CD1c-positive myeloid dendritic cell (primary cell): ENCODE data around the gene LMF1.

Experiments used
- DNase-seq: peaks from one replicate; pipeline ENCODE4 v3.0.0-alpha.2; 2016; ENCODE audit errors: extremely low spot score

LMF1 gene

GRCh38 chr16:813916-814412, 156.8 kb downstream of the LMF1 start:
- DNase-seq, result no peak

- DNase-seq, result peak; percentile 48
Observed at GRCh38 chr16:813204-813915, 157.4 kb downstream of the LMF1 start.

DNA sequence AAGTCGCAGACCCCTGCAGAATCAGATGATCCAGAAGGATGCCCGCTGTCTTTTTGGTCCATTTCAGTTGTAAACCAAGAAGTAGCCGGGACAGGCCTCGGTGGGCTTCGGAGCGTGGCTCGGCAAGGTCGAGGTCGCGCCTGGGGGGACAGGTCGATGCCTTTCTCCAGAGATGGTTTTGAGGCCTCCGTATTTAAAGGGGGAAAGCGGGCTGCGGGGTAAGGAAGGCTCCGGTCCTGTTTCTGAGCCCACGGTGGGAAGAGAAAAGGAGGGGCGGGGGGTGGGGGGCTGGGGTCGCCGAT, 162.7 kb downstream of the LMF1 start:
- DNase-seq, result no peak

DNA sequence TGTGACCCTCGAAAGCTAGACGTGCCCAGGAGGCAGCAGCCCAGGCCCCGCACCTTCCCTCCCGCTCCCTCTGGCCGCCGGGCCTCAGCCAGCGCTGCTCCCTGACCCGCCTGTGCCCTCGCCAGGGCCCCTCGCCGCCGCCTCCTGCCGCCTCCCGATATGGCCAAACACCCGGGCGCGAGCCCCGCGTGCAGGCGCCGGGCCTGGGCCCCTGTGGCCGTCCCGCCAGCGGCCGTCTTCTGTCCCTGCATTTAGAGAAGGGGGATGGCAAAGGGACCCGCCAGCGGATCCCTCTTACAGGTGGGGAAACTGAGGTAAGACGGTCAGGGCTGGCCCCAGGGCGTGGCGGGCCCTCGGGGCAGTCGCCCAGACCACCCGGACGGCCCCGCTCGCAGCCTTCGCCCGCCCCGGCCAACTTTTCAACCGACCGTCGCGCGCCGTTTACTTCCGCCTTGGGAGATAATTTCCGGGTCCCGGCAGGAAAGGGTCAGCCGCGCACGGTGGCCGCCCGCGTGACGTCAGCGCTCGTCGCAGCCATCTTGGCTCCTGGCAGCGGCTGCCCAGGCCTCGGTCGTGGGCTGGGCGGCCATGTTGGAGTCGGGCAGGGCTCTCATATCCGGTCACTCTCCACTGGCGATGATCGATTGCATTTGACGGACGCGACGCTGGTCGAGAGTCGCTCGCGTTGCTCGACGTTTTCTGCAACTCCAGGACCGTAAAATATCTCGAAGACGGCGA, 163.3 kb downstream of the LMF1 start:
- DNase-seq, result peak; percentile 94

- no peak for DNase-seq
Observed at GRCh38 chr16:805474-805873, 165.3 kb downstream of the LMF1 start.

DNA sequence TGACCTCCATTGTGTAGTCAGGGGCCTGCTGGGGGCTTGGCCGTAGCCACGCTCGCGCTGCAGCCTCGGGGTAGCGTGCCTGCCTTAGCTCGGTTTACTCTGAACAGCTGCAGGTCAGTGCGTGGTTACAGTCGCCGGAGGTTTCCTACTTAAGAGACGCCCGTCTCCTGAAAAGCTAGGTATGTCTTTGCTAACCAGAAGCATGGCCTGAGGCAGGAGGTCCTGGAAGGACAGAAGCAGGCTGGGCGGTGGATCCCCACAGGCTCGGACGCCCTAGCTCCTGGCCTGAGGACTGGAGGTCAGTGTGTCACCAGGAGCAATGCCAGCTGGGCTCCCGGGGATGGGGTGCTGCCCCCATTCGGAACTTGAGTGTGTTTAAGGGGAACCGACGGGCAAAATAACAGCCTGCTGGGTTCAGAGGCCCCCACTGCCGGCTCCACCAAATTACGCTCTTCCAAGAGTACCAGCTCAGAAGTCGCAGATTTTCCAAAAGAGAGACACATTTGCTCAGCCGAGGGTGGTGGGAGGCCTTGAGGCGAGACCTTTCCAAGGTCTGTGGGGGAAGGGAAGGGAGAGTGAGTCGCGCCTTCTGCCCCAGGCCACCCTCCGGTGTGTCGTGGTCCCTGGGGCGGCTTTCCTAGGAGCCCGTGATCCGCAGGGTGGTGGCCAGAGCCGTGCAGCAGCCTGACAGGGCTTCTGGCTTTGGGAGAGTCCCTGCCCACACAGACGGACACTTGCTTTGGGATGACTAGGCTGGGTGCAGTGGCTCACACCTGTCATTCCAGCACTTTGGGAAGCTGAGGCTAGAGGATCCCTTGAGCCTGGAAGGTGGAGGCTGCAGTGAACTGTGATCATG, 166.4 kb downstream of the LMF1 start:
- no peak for DNase-seq

GRCh38 chr16:803754-804080, 167.1 kb downstream of the LMF1 start:
- no peak for DNase-seq
